GM18868 (cell line): Measurements from ENCODE around the gene STAT1.
A peak's percentile ranks its signal among the peaks of the same experiment; 100 is the strongest.
"Not testable (repeated sequence)": the region's sequence is repeated elsewhere in the genome, so short reads cannot be mapped to it uniquely, and the experiment has no call there.

Experiments used
- ATAC-seq: cut with Tn5 transposase; IDR thresholded peaks from one replicate; pipeline ENCODE4 v1.9.1; 2021; ENCODE audit warnings: mild to moderate bottlenecking, moderate library complexity; ENCODE audit not compliant: unreplicated experiment

The STAT1 gene

GRCh38 chr2:191009541-191010374 is 4.2 kb downstream of the STAT1 start:
- ATAC-seq: no peak

DNA sequence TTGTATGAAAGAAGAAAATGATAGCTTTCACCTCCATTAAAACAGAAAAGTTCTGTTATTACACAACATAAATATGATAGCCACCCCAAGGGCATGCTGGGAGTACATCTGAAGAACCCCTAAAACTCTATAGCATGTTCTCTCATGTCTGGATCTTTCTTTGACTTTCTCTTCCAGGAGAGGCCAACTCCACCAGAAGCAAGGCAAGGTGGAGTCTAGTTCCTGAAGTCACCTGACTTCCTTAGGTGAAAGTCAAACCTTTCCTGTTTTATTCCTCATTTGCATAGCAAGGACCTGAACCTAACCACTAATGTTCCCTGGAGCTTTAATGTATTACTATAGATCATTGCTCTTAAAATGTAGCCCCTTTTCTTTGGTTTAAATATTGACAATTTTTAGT is 5.7 kb downstream of the STAT1 start:
- ATAC-seq: no peak

GRCh38 chr2:191006997-191007783 is 6.8 kb downstream of the STAT1 start:
- no peak for ATAC-seq

DNA sequence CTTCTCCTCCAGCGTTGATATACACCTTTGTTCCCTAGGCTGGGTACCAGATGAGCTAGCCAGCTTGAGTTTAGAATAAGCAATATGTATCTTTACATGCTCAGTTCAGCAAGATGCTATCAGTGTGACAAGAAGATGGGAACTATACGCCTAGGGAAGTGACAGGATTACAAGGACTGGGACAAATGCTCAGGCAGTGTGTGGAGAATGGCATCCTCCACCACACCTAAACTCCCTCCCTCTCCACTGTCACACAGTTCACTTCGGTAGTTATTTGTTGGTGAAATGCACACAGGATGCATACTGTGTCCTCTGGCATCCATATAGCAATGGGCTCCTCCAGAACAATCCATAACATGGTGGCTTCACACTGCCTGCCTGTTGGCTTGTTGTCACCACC is 7.7 kb downstream of the STAT1 start:
- ATAC-seq: no peak

- no peak for ATAC-seq
Observed at GRCh38 chr2:191003405-191004309, 10.3 kb downstream of the STAT1 start.

- no peak for ATAC-seq
Observed at GRCh38 chr2:191001624-191002023, 12.3 kb downstream of the STAT1 start.

DNA sequence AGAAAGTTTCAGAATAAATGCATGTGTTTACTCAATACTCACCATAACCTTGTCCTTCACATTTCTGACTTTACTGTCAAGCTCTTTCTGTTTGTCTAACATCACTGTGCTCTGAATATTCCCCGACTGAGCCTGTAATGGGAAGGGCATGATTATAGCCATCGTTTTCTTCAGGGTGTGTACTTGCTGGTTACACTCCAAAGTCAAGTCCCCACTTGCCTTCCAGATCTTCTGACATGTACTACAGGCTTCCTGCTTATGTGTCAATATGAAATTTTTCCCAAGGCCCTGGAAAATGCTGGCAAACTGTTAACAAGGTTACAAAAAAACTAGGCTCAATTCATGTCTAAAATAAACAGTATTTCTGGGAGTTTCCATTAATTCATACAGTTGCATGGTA is 12.9 kb downstream of the STAT1 start:
- no peak for ATAC-seq

DNA sequence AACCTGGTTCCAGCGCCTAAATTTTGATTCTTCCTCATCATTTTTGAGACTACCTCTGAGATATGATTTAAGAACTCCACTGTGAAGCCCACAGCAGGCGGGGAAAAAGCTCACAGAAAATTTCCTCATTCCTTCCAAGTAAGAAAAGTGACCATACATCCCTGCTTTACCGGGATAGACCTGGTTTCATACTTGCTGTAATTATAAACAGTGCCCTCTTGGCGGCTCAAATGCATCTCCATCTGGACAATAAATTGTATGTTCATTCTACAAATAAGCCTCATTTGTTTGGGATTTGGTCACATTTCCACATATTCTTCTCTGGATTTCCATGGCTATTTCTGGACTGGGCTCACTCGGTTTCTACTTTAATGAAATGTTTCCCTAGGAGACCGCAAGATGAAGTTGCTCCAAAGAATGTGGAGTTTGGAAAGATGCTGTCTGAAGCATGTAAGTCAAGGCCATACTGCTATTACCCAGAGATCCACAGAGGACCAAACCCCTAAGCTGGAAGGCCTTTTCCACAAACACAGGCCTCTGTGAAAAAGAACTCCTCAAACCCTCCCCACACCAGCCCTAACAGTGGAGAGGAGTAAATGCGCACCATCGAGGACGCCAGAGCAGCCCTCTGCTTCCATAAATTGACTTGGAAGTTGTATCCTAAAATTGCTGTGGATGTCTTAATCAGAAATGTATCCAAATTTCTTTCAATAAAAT is 13.9 kb downstream of the STAT1 start:
- ATAC-seq: no peak

GRCh38 chr2:190999058-190999457 is 14.9 kb downstream of the STAT1 start:
- ATAC-seq: no peak

DNA sequence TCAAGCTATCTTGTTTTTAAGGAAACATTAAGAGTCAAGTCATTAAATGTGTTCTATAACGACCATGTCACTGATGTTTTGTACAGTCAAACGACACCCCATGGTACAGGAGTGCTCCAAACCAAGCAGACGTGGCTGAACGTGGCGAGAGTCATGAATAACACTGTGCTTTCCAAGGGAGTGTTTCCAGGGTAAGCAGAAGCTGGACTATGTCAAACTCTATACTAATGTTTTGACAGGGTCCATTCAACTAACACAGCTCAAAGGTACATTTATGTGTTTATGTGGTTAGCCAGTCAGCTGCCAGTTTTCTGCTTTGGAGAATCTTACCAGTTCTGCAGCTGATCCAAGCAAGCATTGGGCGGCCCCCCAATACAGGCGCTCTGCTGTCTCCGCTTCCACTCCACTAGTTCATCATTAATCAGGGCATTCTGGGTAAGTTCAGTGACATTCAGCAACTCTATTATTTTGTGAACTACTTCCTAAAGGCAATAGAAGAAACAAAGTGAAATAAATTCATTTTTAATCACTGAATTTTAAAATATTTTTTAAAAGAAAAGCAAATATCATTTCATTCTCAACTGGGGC is 16.4 kb downstream of the STAT1 start:
- no peak for ATAC-seq

- ATAC-seq: no peak
Observed at GRCh38 chr2:190996947-190997346, 17.0 kb downstream of the STAT1 start.

GRCh38 chr2:190996338-190996946 is 17.5 kb downstream of the STAT1 start:
- ATAC-seq: peak; percentile 51

GRCh38 chr2:190995315-190995714 is 18.7 kb downstream of the STAT1 start:
- not testable (repeated sequence) for ATAC-seq

GRCh38 chr2:190994148-190994547 is 19.8 kb downstream of the STAT1 start:
- no peak for ATAC-seq

DNA sequence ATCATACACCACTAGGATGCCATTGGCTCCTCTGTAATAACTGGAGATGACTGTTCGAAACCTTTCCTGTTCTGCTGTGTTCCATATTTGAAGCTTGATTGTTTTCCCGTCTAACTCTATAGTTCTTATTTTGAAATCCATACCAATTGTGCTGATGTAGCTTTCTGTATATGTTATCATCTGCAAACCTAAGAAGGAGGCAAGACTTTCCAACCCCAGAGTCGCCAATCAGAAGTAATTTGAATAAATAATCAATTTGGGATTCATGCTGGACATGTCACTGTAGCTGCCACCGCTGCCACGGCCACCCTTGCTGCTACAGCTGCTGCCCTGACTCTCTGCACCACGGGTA is 20.7 kb downstream of the STAT1 start:
- ATAC-seq: no peak

DNA sequence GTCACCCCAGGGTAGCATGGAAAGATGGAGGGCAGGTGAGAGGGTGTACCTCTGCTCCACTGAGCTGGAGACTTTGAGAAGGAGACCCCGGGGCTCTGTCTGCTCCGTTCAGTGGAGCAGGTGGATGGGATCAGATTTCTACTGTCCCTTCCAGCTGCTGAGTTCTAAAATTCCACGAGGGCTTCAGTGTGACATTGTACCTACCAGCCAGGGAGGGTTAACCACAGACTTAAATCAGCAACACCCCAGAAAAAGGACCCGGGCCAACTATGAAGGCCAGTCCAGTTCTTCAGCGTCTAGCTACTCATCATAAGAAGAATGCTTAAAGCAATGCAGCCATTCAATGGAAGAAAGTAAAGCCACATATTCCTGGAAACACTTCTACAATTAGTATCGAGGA is 23.8 kb downstream of the STAT1 start:
- no peak for ATAC-seq

DNA sequence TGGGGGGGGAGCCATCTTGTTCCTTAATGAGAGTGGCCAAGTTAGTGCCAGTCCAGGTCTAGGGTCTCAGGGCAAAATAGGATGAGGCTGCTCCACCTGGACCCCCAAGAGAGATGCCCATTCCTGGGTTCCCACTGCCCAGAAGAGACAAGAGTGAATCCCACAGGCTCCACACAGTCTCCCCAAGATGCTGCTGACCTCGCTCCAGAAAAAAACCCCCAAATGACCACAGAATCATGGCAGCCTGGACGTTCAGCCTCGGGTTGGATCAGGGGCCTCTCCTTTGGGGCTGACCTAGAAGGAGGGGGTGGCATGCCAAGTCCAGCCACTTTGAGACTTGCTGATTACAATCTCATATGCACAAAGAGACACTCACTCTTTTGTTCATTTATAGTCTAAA is 25.1 kb downstream of the STAT1 start:
- ATAC-seq: no peak

DNA sequence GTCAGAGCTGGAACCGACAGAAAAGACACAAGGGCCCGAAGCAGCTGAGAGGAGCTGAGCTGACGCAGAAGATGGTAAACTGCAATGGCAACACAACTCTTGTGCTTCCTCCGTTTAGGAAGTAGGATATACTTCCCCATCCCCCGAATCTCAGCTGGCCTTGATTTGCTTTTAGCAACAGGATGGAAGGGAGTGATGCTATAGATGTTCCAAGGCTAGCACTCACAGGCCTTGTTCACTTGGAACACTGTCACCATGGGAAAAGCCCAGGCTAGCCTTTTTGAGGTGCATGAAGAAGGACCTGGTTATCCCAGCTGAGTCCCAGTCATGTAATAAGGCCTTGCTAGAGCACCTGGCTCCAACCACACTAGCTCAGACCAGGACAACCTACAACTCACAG is 26.0 kb downstream of the STAT1 start:
- no peak for ATAC-seq

GRCh38 chr2:190987116-190987515 is 26.9 kb downstream of the STAT1 start:
- no peak for ATAC-seq
